SU-DHL-6 (cell line): ENCODE data around the gene CLMN.

Experiments
- H2AFZ ChIP-seq: fragments of 200-600 bp; sonication (generic); 2 replicates; pipeline ENCODE4 v1.6.1; 2014; ENCODE audit warnings: low read depth, mild to moderate bottlenecking, moderate library complexity, mixed read lengths, antibody characterized with exemption, low read length; ENCODE audit not compliant: severe bottlenecking
- H3F3A ChIP-seq: fragments of 200-600 bp; shearing (Covaris generic); 2 replicates; pipeline ENCODE4 v1.6.0; 2016; ENCODE audit warnings: antibody characterized with exemption, mild to moderate bottlenecking; ENCODE audit not compliant: insufficient read depth
- H3K27ac ChIP-seq: fragments of 200-600 bp; sonication (generic); 2 replicates; pipeline ENCODE4 v1.5.1; 2016; ENCODE audit warnings: low read depth, mild to moderate bottlenecking, low read length, moderate library complexity, mixed read lengths
- H3K27me3 ChIP-seq: fragments of 200-600 bp; sonication (generic), shearing (Covaris generic); 2 replicates; pipeline ENCODE4 v1.6.0; 2014; ENCODE audit warnings: mild to moderate bottlenecking, low read length
- H3K36me3 ChIP-seq: fragments of 200-600 bp; sonication (generic); 2 replicates; pipeline ENCODE4 v1.6.1; 2014; ENCODE audit warnings: mild to moderate bottlenecking, low read length, mixed read lengths
- H3K4me2 ChIP-seq: fragments of 300-600, 200-600 bp; shearing (Covaris generic), sonication (generic); 2 replicates; pipeline ENCODE4 v1.6.0; 2014; ENCODE audit warnings: low read length, low read depth, mild to moderate bottlenecking; ENCODE audit not compliant: poor library complexity, severe bottlenecking
- H3K4me3 ChIP-seq: fragments of 200-600 bp; sonication (generic); 2 replicates; pipeline ENCODE4 v1.5.1; 2014; ENCODE audit warnings: antibody characterized with exemption, low read length, mild to moderate bottlenecking, mixed read lengths; ENCODE audit not compliant: insufficient read depth, poor library complexity, severe bottlenecking
- H3K79me2 ChIP-seq: fragments of 200-600 bp; sonication (generic); 2 replicates; pipeline ENCODE4 v1.6.1; 2014; ENCODE audit warnings: mild to moderate bottlenecking, low read length, moderate library complexity; ENCODE audit not compliant: insufficient read depth
- H3K9ac ChIP-seq: fragments of 200-600 bp; sonication (generic); 2 replicates; pipeline ENCODE4 v1.7.0; 2014; ENCODE audit warnings: mild to moderate bottlenecking, low read length
- H3K9me2 ChIP-seq: fragments of 200-600 bp; sonication (generic); replicated peaks from 2 replicates; pipeline ENCODE4 v1.6.1; 2014; ENCODE audit warnings: low read length; ENCODE audit not compliant: insufficient read depth
- H3K9me3 ChIP-seq: fragments of 200-600 bp; sonication (generic); 2 replicates; pipeline ENCODE4 v1.6.1; 2014; ENCODE audit warnings: low read length, mixed read lengths; ENCODE audit not compliant: insufficient read depth
- H4K20me1 ChIP-seq: fragments of 200-600 bp; sonication (generic); 2 replicates; pipeline ENCODE4 v1.6.1; 2014; ENCODE audit warnings: low read depth, mild to moderate bottlenecking, antibody characterized with exemption, low read length, moderate library complexity, mixed read lengths
- EZH2phosphoT487 ChIP-seq: fragments of 200-600 bp; sonication (generic), shearing (Covaris generic); conservative IDR thresholded peaks from 2 replicates; pipeline ENCODE4 v1.6.1; 2018; ENCODE audit warnings: mild to moderate bottlenecking, antibody characterized with exemption, low read length, moderate library complexity, mixed read lengths
- TF ChIP-seq, protein P1 (sequence below): fragments of 200-600 bp; sonication (generic); IDR thresholded peaks from one replicate; pipeline ENCODE4 v1.5.1; 2017; ENCODE audit warnings: antibody characterized with exemption, mild to moderate bottlenecking, low read length, moderate library complexity; ENCODE audit not compliant: insufficient read depth, poor library complexity, severe bottlenecking

The CLMN gene

DNA sequence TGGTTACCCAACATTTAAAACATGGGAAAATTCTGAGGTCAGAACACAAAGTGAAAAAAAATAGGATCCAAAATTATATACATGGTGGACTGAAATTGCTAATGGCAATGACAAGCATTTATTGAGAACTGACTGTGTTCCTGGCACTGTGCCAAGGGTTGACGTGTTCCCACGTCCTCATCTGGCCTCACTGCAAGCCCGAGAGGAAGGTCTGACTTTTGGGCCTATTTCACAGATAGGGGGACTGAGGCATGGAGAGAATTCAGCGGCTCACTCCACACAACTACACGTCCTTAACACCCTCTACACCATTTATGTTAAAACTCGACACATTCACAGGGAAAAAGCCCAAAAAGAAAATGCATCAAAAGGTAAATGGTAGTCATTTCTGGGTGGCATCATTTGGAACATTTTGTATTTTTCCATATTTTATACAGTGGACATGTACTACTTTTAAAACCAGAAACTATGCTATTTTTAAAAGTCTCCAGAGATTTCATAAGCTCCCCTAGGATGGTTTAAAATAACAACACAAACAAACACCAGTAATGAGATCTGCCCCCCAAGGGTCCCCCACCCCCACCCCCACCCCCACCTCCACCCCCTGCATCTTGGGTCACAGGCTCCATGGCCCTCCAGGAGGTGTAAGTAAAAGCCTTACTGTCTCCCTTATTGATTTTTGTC lies 27.7 kb downstream of the CLMN start:
- no peak overlapping the region for H3K27ac ChIP-seq

DNA sequence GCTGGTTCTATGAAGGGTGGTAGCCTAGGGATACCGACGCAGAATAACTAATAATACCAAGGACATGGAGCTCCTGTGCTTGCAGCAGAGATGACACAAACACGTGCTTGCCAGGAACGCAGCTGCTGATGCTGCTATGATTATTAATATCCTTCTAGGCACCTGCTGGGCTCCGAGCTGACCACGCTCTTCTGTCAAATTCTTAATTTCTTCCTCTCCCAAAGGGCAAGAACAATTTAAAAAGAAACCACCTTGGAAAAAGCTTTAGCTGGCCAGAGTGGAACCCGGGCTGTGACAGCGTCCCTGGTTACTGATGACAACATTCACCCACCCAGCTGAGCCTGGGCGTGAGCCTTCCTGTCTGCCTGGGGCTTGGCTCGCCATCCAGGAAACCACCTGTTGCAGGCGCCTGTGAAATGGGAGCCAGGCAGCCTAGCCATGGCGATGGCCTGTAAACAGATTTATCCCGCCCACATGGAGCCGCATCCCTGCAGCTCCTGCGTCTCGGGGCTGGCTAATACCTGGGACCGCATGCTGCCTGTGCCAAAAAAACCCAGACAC lies 28.8 kb downstream of the CLMN start:
- Histone ChIP-seq H3K79me2 (no peaks in the 10 kb centered on the region), H2AFZ (no peak overlapping the region), H3F3A (no peaks in the 10 kb centered on the region), H3K4me2 (no peak overlapping the region), H3K36me3 (no peaks in the 10 kb centered on the region), H3K9ac (no peak overlapping the region), H3K9me3 (no peaks in the 10 kb centered on the region), H3K27ac (no peak overlapping the region), H4K20me1 (no peaks in the 10 kb centered on the region), H3K9me2 (no peaks in the 10 kb centered on the region), H3K4me3 (no peak overlapping the region), H3K27me3 (no peaks in the 10 kb centered on the region)
- no peak for TF ChIP-seq EZH2phosphoT487
- TF ChIP-seq, protein P1, sequence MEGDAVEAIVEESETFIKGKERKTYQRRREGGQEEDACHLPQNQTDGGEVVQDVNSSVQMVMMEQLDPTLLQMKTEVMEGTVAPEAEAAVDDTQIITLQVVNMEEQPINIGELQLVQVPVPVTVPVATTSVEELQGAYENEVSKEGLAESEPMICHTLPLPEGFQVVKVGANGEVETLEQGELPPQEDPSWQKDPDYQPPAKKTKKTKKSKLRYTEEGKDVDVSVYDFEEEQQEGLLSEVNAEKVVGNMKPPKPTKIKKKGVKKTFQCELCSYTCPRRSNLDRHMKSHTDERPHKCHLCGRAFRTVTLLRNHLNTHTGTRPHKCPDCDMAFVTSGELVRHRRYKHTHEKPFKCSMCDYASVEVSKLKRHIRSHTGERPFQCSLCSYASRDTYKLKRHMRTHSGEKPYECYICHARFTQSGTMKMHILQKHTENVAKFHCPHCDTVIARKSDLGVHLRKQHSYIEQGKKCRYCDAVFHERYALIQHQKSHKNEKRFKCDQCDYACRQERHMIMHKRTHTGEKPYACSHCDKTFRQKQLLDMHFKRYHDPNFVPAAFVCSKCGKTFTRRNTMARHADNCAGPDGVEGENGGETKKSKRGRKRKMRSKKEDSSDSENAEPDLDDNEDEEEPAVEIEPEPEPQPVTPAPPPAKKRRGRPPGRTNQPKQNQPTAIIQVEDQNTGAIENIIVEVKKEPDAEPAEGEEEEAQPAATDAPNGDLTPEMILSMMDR: no peak

More for the DNA sequence above, 27.7 kb downstream of the CLMN start:
- Histone ChIP-seq H3K79me2 (no peaks in the 10 kb centered on the region), H3K4me2 (no peak overlapping the region), H3K9me3 (no peaks in the 10 kb centered on the region), H2AFZ (no peak overlapping the region), H3K9ac (no peak overlapping the region), H3K36me3 (no peaks in the 10 kb centered on the region), H3K9me2 (no peaks in the 10 kb centered on the region), H3K27me3 (no peaks in the 10 kb centered on the region), H3K4me3 (no peak overlapping the region), H4K20me1 (no peaks in the 10 kb centered on the region), H3F3A (no peaks in the 10 kb centered on the region)
- TF ChIP-seq, protein P1: no peak
- TF ChIP-seq EZH2phosphoT487: no peak

DNA sequence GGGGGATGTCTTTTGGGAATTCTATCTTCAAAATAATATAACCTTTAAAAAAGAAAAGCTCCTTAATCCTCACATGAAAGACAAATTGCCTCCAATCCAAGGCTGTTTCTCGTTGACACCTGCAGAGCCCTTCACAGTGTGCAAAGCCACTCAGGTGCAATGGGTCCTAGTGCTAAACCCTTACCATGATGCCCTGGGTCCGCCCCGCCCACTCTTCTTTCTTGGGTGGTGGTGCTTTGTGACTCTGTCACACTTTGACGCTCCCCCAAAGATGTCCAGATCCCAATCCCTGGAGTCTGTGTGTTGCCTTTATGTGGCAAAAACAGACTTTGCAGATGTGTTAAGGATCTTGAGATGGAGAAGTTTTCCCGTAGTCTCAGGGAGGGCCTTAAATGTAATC lies 29.7 kb downstream of the CLMN start:
- H3K9me3 ChIP-seq: no peaks in the 10 kb centered on the region
- H3K79me2 ChIP-seq: no peaks in the 10 kb centered on the region
- H2AFZ ChIP-seq: no peak overlapping the region
- no peak overlapping the region for H3K9ac ChIP-seq
- no peaks in the 10 kb centered on the region for H3F3A ChIP-seq
- no peak overlapping the region for H3K27ac ChIP-seq
- H3K27me3 ChIP-seq: no peaks in the 10 kb centered on the region
- TF ChIP-seq EZH2phosphoT487: no peak
- TF ChIP-seq, protein P1: no peak
- no peaks in the 10 kb centered on the region for H3K9me2 ChIP-seq
- H4K20me1 ChIP-seq: no peaks in the 10 kb centered on the region
- no peak overlapping the region for H3K4me2 ChIP-seq
- no peaks in the 10 kb centered on the region for H3K36me3 ChIP-seq
- no peak overlapping the region for H3K4me3 ChIP-seq
